WTC11 (cell line): ENCODE measurements around the gene PRKCE. TPM values are rescaled to one million over a fixed set of nuclear protein-coding genes. Genes with fewer than 3 reads are reported as not detected.

Experiments
- ATAC-seq: fragments of 200-7000 bp; cut with Tn5 transposase; 2 replicates; pipeline ENCODE4 v1.10.0; 2021; ENCODE audit warnings: mild to moderate bottlenecking, moderate library complexity
- CTCF ChIA-PET: fragments of 300-600 bp; sonication (Branson Sonifier 250); formaldehyde crosslinking; loops from one replicate; lab custom pipeline; 2021; ENCODE audit warnings: antibody characterized with exemption; lab: Charles Lee
- POLR2A ChIA-PET: fragments of 350-600 bp; sonication (Branson Sonifier 250); formaldehyde crosslinking; loops from one replicate; lab custom pipeline; 2021; ENCODE audit warnings: antibody characterized with exemption; lab: Charles Lee
- DNase-seq: peaks from one replicate; pipeline ENCODE4 v3.0.0; 2021; ENCODE audit warnings: low spot score
- H3K27ac Mint-ChIP-seq: 2 replicates; pipeline ENCODE4 v1.8.0; 2021; ENCODE audit warnings: mixed read lengths
- H3K27me3 Mint-ChIP-seq: 2 replicates; pipeline ENCODE4 v1.8.0; 2021; ENCODE audit warnings: low read depth, mild to moderate bottlenecking, moderate library complexity, mixed read lengths
- H3K36me3 Mint-ChIP-seq: 2 replicates; pipeline ENCODE4 v1.8.0; 2021; ENCODE audit warnings: mixed read lengths
- H3K4me1 Mint-ChIP-seq: 2 replicates; pipeline ENCODE4 v1.8.0; 2022; ENCODE audit warnings: mixed read lengths
- H3K4me3 Mint-ChIP-seq: 2 replicates; pipeline ENCODE4 v1.8.0; 2021; ENCODE audit warnings: mild to moderate bottlenecking, moderate library complexity, mixed read lengths
- H3K9me3 Mint-ChIP-seq: 2 replicates; pipeline ENCODE4 v1.8.0; 2021; ENCODE audit warnings: mixed read lengths
- AFF4 ChIP-seq: sonication (generic); formaldehyde crosslinking; IDR thresholded peaks from 2 replicates; pipeline ENCODE4 v1.8.1; 2023; ENCODE audit warnings: mild to moderate bottlenecking, missing genetic modification reagents, borderline replicate concordance
- ATF1 ChIP-seq: sonication (generic); formaldehyde crosslinking; IDR thresholded peaks from 2 replicates; pipeline ENCODE4 v1.8.1; 2023; ENCODE audit warnings: mild to moderate bottlenecking, moderate library complexity, missing genetic modification reagents
- E2F4 ChIP-seq: sonication (generic); formaldehyde crosslinking; IDR thresholded peaks from 2 replicates; pipeline ENCODE4 v1.8.1; 2022; ENCODE audit warnings: low read depth, mild to moderate bottlenecking, moderate library complexity, missing genetic modification reagents, borderline replicate concordance
- ELF4 ChIP-seq: sonication (generic); formaldehyde crosslinking; IDR thresholded peaks from 2 replicates; pipeline ENCODE4 v1.8.1; 2022; ENCODE audit warnings: low read depth, mild to moderate bottlenecking, moderate library complexity, missing genetic modification reagents
- ETV6 ChIP-seq: sonication (generic); formaldehyde crosslinking; IDR thresholded peaks from 2 replicates; pipeline ENCODE4 v1.8.1; 2022; ENCODE audit warnings: mild to moderate bottlenecking, missing genetic modification reagents
- MYBL2 ChIP-seq: sonication (generic); formaldehyde crosslinking; IDR thresholded peaks from 2 replicates; pipeline ENCODE4 v1.8.1; 2023; ENCODE audit warnings: mild to moderate bottlenecking, moderate library complexity, missing genetic modification reagents
- PRDM15 ChIP-seq: sonication (generic); formaldehyde crosslinking; IDR thresholded peaks from 2 replicates; pipeline ENCODE4 v1.8.0; 2022; ENCODE audit warnings: missing genetic modification reagents
- PREB ChIP-seq: sonication (generic); formaldehyde crosslinking; IDR thresholded peaks from 2 replicates; pipeline ENCODE4 v1.8.1; 2022; ENCODE audit warnings: mild to moderate bottlenecking, missing genetic modification reagents, moderate library complexity, borderline replicate concordance
- RELA ChIP-seq: sonication (generic); formaldehyde crosslinking; IDR thresholded peaks from 2 replicates; pipeline ENCODE4 v1.8.1; 2022; ENCODE audit warnings: missing genetic modification reagents, mild to moderate bottlenecking, borderline replicate concordance
- SOX15 ChIP-seq: fragments of 250-450 bp; sonication (Bioruptor Pico); IDR thresholded peaks from 2 replicates; pipeline ENCODE4 v1.9.0; 2021; ENCODE audit warnings: mild to moderate bottlenecking
- STAT6 ChIP-seq: sonication (generic); formaldehyde crosslinking; conservative IDR thresholded peaks from 2 replicates; pipeline ENCODE4 v1.8.1; 2023; ENCODE audit warnings: mild to moderate bottlenecking, low read depth, missing genetic modification reagents, moderate library complexity
- TEAD1 ChIP-seq: sonication (generic); formaldehyde crosslinking; IDR thresholded peaks from 2 replicates; pipeline ENCODE4 v1.8.0; 2022; ENCODE audit warnings: mild to moderate bottlenecking, missing genetic modification reagents
- TP53 ChIP-seq: sonication (generic); formaldehyde crosslinking; IDR thresholded peaks from 2 replicates; pipeline ENCODE4 v1.8.1; 2023; ENCODE audit warnings: mild to moderate bottlenecking, missing genetic modification reagents
- USF2 ChIP-seq: sonication (generic); formaldehyde crosslinking; IDR thresholded peaks from 2 replicates; pipeline ENCODE4 v1.8.1; 2023; ENCODE audit warnings: mild to moderate bottlenecking, missing genetic modification reagents, moderate library complexity
- ZNF138 ChIP-seq: sonication (generic); formaldehyde crosslinking; conservative IDR thresholded peaks from 2 replicates; pipeline ENCODE4 v1.8.1; 2022; ENCODE audit warnings: mild to moderate bottlenecking, moderate library complexity, missing genetic modification reagents
- ZNF317 ChIP-seq: sonication (generic); formaldehyde crosslinking; IDR thresholded peaks from 2 replicates; pipeline ENCODE4 v1.8.1; 2023; ENCODE audit warnings: low read depth, mild to moderate bottlenecking, moderate library complexity, missing genetic modification reagents, borderline replicate concordance
- ZNF423 ChIP-seq: fragments of 250-450 bp; sonication (Bioruptor Pico); IDR thresholded peaks from 2 replicates; pipeline ENCODE4 v2.1.2; 2022; ENCODE audit warnings: mild to moderate bottlenecking, moderate library complexity
- total RNA-seq: library from RNA; stranded (reverse); gene quantifications from 3 replicates; pipeline ENCODE4 v1.2.3, GENCODE V29; 2021

The PRKCE gene
- total RNA-seq, 1 experiment from 2014 or later = 5.8 TPM

GRCh38 chr2:45952591-45952990 lies 301.1 kb downstream of the PRKCE start:
- H3K4me1 Mint-ChIP-seq = peaks cover 13% of the 10 kb centered on the region
- ChIA-PET POLR2A (no interaction called here), CTCF (no interaction called here)
- TF ChIP-seq TEAD1 (CRISPR knock-in tag) = no peak
- TF ChIP-seq STAT6 (CRISPR knock-in tag) = no peak
- no peak for TF ChIP-seq TP53 (CRISPR knock-in tag)
- TF ChIP-seq ZNF317 (CRISPR knock-in tag) = no peak
- TF ChIP-seq ATF1 = no peak
- TF ChIP-seq SOX15 = no peak
- TF ChIP-seq ZNF138 (CRISPR knock-in tag) = no peak
- no peak for TF ChIP-seq ZNF423 (CRISPR knock-in tag)
- TF ChIP-seq ELF4 (CRISPR knock-in tag) = no peak
- no peak for TF ChIP-seq ETV6 (CRISPR knock-in tag)
- TF ChIP-seq AFF4 = no peak
- TF ChIP-seq USF2 (CRISPR knock-in tag) = no peak
- no peak for TF ChIP-seq PRDM15 (CRISPR knock-in tag)
- no peak for TF ChIP-seq E2F4 (CRISPR knock-in tag)
- no peak for TF ChIP-seq MYBL2 (CRISPR knock-in tag)
- no peak for TF ChIP-seq PREB
- TF ChIP-seq RELA = no peak
- H3K27ac Mint-ChIP-seq = no peak overlapping the region
- no peaks in the 10 kb centered on the region for H3K36me3 Mint-ChIP-seq
- ATAC-seq (no peak), DNase-seq (no peak)
- H3K27me3 Mint-ChIP-seq = no peaks in the 10 kb centered on the region
- H3K9me3 Mint-ChIP-seq = no peaks in the 10 kb centered on the region
- H3K4me3 Mint-ChIP-seq = no peak overlapping the region
